Adrenal gland (tissue), 5 donors: ENCODE measurements around the gene ARTN.

Experiments
- POLR2A ChIP-seq, 2 donors: fragments of 450-650 bp; IDR thresholded peaks; one replicate each; pipeline ENCODE4 v1.6.1; 2017; ENCODE audit warnings: antibody characterized with exemption in 2 of 2, mild to moderate bottlenecking in 2 of 2, moderate library complexity in 1 of 2
- TF ChIP-seq, protein P1 (sequence below), 6 experiments: fragments of 450-650 bp in 4 of 6; fragments of 200-600 bp in 2 of 6; sonication (generic) in 1 of 6; IDR thresholded peaks; 1 replicate in 5 of 6; 2 replicates in 1 of 6; pipeline versions ENCODE4 v1.5.1 to v1.8.0; 2016 to 2021; ENCODE audit warnings: antibody characterized with exemption in 6 of 6, mild to moderate bottlenecking in 2 of 6, moderate library complexity in 1 of 6
- donor health status: DM: no; HTN: no; CAD: no.

- TF ChIP-seq, protein P1, sequence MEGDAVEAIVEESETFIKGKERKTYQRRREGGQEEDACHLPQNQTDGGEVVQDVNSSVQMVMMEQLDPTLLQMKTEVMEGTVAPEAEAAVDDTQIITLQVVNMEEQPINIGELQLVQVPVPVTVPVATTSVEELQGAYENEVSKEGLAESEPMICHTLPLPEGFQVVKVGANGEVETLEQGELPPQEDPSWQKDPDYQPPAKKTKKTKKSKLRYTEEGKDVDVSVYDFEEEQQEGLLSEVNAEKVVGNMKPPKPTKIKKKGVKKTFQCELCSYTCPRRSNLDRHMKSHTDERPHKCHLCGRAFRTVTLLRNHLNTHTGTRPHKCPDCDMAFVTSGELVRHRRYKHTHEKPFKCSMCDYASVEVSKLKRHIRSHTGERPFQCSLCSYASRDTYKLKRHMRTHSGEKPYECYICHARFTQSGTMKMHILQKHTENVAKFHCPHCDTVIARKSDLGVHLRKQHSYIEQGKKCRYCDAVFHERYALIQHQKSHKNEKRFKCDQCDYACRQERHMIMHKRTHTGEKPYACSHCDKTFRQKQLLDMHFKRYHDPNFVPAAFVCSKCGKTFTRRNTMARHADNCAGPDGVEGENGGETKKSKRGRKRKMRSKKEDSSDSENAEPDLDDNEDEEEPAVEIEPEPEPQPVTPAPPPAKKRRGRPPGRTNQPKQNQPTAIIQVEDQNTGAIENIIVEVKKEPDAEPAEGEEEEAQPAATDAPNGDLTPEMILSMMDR (IDR thresholded peaks at IDR 0.05), result no peak
- no peak for TF ChIP-seq POLR2A (IDR thresholded peaks at IDR 0.05)
Observed at GRCh38 chr1:43981636-43982035, 48.0 kb downstream of the ARTN start.
